ENCODE data around the gene SH2D3A.

SH2D3A gene

GRCh38 chr19:6774821-6775707, 7.8 kb upstream of the SH2D3A start:
- Histone ChIP-seq H3K4me1 (ENCODE audit: insufficient read depth, low read length, severe bottlenecking) (peaks cover 35% of the 10 kb centered on the region), H3F3A (ENCODE audit: insufficient read depth, low read length) (no peaks in the 10 kb centered on the region), H3K9me2 (ENCODE audit: low read depth, low read length) (no peaks in the 10 kb centered on the region), H3K79me2 (ENCODE audit: insufficient read depth, low read length) (peaks cover 58% of the 10 kb centered on the region), H3K4me3 (ENCODE audit: low read depth, low read length, poor library complexity, severe bottlenecking) (peak overlapping the region; percentile 6), H2AFZ (ENCODE audit: low read length) (no peak overlapping the region), H3K9ac (ENCODE audit: low read length) (no peak overlapping the region), H3K4me2 (ENCODE audit: low read length) (peak overlapping the region; percentile 18; the same call in 1 of the 2 replicates), H3K27me3 (ENCODE audit: insufficient read depth, low read length) (no peaks in the 10 kb centered on the region), H3K27ac (ENCODE audit: low read depth, low read length, poor library complexity, severe bottlenecking) (peak overlapping the region; percentile 22), H3K36me3 (ENCODE audit: insufficient read depth, low read length) (peaks cover 36% of the 10 kb centered on the region), H3K9me3 (ENCODE audit: low read length) (no peaks in the 10 kb centered on the region), H4K20me1 (ENCODE audit: insufficient read depth, low read length) (no peaks in the 10 kb centered on the region)
- TF ChIP-seq CTCF (IDR thresholded peaks at IDR 0.05; ENCODE audit: low read length), result no peak
- TF ChIP-seq EZH2 (IDR thresholded peaks at IDR 0.05; ENCODE audit: borderline replicate concordance, low read length), result no peak

GRCh38 chr19:6773323-6773931, 6.2 kb upstream of the SH2D3A start:
- H3K9me2 ChIP-seq (ENCODE audit: low read depth, low read length), result no peaks in the 10 kb centered on the region
- peak overlapping the region; percentile 98 for H3K4me3 ChIP-seq (ENCODE audit: low read depth, low read length, poor library complexity, severe bottlenecking)
- no peaks in the 10 kb centered on the region for H3K27me3 ChIP-seq (ENCODE audit: insufficient read depth, low read length)
- peak overlapping the region; percentile 99 for H3K9ac ChIP-seq (ENCODE audit: low read length)
- H3K4me2 ChIP-seq (ENCODE audit: low read length), result peak overlapping the region; percentile 84
- peaks cover 25% of the 10 kb centered on the region for H3K4me1 ChIP-seq (ENCODE audit: insufficient read depth, low read length, severe bottlenecking)
- peaks cover 46% of the 10 kb centered on the region for H3K79me2 ChIP-seq (ENCODE audit: insufficient read depth, low read length)
- 0 out of 2 replicates have a peak, but pooled peaks cover 2% of the 10 kb centered on the region for H3F3A ChIP-seq (ENCODE audit: insufficient read depth, low read length)
- peaks cover 30% of the 10 kb centered on the region for H3K36me3 ChIP-seq (ENCODE audit: insufficient read depth, low read length)
- no peaks in the 10 kb centered on the region for H4K20me1 ChIP-seq (ENCODE audit: insufficient read depth, low read length)
- no peaks in the 10 kb centered on the region for H3K9me3 ChIP-seq (ENCODE audit: low read length)
- peak overlapping the region; percentile 95 for H3K27ac ChIP-seq (ENCODE audit: low read depth, low read length, poor library complexity, severe bottlenecking)
- TF ChIP-seq EZH2 (IDR thresholded peaks at IDR 0.05; ENCODE audit: borderline replicate concordance, low read length), result no peak
- TF ChIP-seq CTCF (IDR thresholded peaks at IDR 0.05; ENCODE audit: low read length), result no peak
- H2AFZ ChIP-seq (ENCODE audit: low read length), result no peak overlapping the region

DNA sequence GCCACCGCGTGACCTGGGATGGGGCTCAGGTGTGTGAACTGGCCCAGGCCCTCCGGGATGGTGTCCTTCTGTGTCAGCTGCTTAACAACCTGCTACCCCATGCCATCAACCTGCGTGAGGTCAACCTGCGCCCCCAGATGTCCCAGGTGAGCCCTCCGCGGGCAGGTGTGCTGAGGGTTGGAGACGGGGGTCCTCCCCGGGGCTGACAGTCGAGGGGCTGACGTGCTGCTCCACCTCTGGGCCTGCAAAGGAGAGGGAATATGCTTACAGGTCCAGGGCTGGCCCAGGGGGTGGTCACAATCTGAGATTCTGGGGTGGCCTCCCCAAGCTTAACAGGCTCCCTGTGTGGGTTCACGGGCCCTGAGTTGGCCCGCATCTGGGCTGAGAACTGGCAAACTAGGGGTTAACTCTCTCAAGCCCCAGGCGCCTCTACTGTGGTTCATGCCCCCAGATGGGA, 5.7 kb upstream of the SH2D3A start:
- Histone ChIP-seq H3K79me2 (ENCODE audit: insufficient read depth, low read length) (peaks cover 41% of the 10 kb centered on the region), H4K20me1 (ENCODE audit: insufficient read depth, low read length) (no peaks in the 10 kb centered on the region), H3F3A (ENCODE audit: insufficient read depth, low read length) (0 out of 2 replicates have a peak, but pooled peaks cover 4% of the 10 kb centered on the region), H3K4me1 (ENCODE audit: insufficient read depth, low read length, severe bottlenecking) (peaks cover 25% of the 10 kb centered on the region), H3K27ac (ENCODE audit: low read depth, low read length, poor library complexity, severe bottlenecking) (peak overlapping the region; percentile 95), H3K4me3 (ENCODE audit: low read depth, low read length, poor library complexity, severe bottlenecking) (peak overlapping the region; percentile 98), H3K27me3 (ENCODE audit: insufficient read depth, low read length) (no peaks in the 10 kb centered on the region), H2AFZ (ENCODE audit: low read length) (no peak overlapping the region), H3K9me3 (ENCODE audit: low read length) (no peaks in the 10 kb centered on the region), H3K36me3 (ENCODE audit: insufficient read depth, low read length) (peaks cover 25% of the 10 kb centered on the region), H3K9ac (ENCODE audit: low read length) (peak overlapping the region; percentile 99), H3K4me2 (ENCODE audit: low read length) (peak overlapping the region; percentile 84), H3K9me2 (ENCODE audit: low read depth, low read length) (no peaks in the 10 kb centered on the region)
- TF ChIP-seq EZH2 (IDR thresholded peaks at IDR 0.05; ENCODE audit: borderline replicate concordance, low read length), result no peak
- TF ChIP-seq CTCF (IDR thresholded peaks at IDR 0.05; ENCODE audit: low read length), result no peak
